Thoracic aorta (tissue), 2 donors: ENCODE results near the gene EIPR1. TPM values are rescaled to one million over a fixed set of nuclear protein-coding genes. Genes with fewer than 3 reads are reported as not detected.

Experiments
- ATAC-seq: fragments of 150-250 bp; one replicate; pipeline ENCODE4 v1.8.0; 2017; ENCODE audit warnings: low read depth; ENCODE audit not compliant: insufficient number of reproducible peaks, low FRiP score
- DNase-seq: peaks from one replicate; pipeline ENCODE4 v3.0.0-alpha.2; 2020; ENCODE audit warnings: low spot score
- H3K27ac ChIP-seq, 2 donors: fragments of 200-600 bp; sonication (generic); 1 replicate in 1 of 2; 2 replicates in 1 of 2; pipeline ENCODE4 v1.5.1; 2016; ENCODE audit warnings: mild to moderate bottlenecking in 2 of 2, moderate library complexity in 2 of 2
- H3K27me3 ChIP-seq: fragments of 200-600 bp; sonication (generic); replicated peaks from 2 replicates; pipeline ENCODE4 v1.6.0; 2016; ENCODE audit warnings: mild to moderate bottlenecking; ENCODE audit not compliant: insufficient read depth
- H3K36me3 ChIP-seq: fragments of 200-600 bp; sonication (generic); one replicate; pipeline ENCODE4 v1.5.1; 2016
- H3K4me1 ChIP-seq, 2 donors: fragments of 200-600 bp; sonication (generic); 1 replicate in 1 of 2; 2 replicates in 1 of 2; pipeline versions ENCODE4 v1.5.1 to v1.6.0; 2016; ENCODE audit warnings: low read depth in 2 of 2, mild to moderate bottlenecking in 1 of 2; ENCODE audit not compliant: control insufficient read depth in 1 of 2
- H3K4me3 ChIP-seq: fragments of 200-600 bp; sonication (generic); 2 replicates; pipeline ENCODE4 v1.5.1; 2016; ENCODE audit warnings: mild to moderate bottlenecking
- H3K9me3 ChIP-seq: fragments of 200-600 bp; sonication (generic); 2 replicates; pipeline ENCODE4 v1.5.1; 2016
- CTCF ChIP-seq: fragments of 200-600 bp; sonication (generic); IDR thresholded peaks from one replicate; pipeline ENCODE4 v1.5.1; 2019; ENCODE audit warnings: antibody characterized with exemption
- total RNA-seq, 2 donors: library from RNA; depleted of rRNA; stranded (reverse); fragments of >200 nt; gene quantifications; one replicate each; pipeline versions ENCODE4 v1.1.0 to v1.2.3, GENCODE V29; 2016

EIPR1 gene
- total RNA-seq, 2 donors from 2014 or later, result 17.9 to 40.6 TPM

DNA sequence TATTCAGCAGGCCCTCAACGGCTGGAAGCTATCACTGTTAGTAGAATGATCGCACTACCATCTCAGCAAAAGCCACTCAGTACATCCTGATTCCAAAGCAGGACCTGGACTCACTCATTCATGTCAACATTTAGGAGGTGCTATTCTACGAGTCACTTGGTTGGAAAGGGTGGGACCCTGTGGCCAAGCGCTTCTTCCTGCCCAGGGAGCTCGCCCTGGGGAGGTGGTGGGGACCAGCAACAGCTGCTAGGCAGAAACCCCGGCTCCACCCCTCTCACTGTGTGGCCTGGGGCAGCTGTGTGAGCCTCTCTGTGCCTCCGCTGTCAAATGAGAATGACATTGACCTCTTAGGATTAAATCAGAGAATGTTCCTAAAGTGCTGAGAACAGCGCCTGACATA lies 231.4 kb downstream of the EIPR1 start:
- H3K27me3 ChIP-seq, result no peaks in the 10 kb centered on the region
- no peak overlapping the region for H3K4me3 ChIP-seq
- DNase-seq (no peak), ATAC-seq (no peak)
- H3K9me3 ChIP-seq, result no peaks in the 10 kb centered on the region
- no peaks in the 10 kb centered on the region for H3K4me1 ChIP-seq
- H3K27ac ChIP-seq, result no peak overlapping the region
- no peak for TF ChIP-seq CTCF
- H3K36me3 ChIP-seq, result no peaks in the 10 kb centered on the region

DNA sequence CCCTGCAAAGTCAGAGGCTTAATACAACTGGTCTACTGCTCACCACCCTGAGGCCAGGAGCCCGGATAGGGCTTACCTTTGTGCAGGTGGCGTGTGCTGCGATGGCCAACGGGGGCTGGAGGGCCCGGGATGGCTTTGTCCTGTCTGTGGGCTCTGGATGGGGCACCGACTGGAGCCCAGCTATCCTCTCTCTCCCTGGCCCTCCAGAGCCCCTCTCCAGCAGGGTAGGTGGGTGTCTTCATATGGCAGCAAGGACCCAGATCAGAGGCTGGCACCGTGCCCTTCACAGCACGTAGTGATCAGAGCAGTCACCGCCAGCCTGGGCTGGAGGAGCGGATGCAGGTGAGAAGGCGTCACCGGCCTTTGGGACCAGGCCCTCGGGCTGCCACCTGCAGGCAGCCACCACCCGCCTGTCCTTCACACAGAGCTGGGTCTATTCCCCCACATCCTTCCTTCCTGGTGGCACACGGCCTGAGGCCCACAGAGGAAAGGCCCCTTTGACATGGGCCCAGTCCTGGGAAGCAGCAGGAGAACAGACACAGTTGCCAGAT lies 232.1 kb downstream of the EIPR1 start:
- Histone ChIP-seq H3K27me3 (no peaks in the 10 kb centered on the region), H3K36me3 (no peaks in the 10 kb centered on the region), H3K9me3 (no peaks in the 10 kb centered on the region), H3K4me1 (no peaks in the 10 kb centered on the region), H3K4me3 (no peak overlapping the region), H3K27ac (no peak overlapping the region)
- ATAC-seq, result no peak
- no peak for TF ChIP-seq CTCF
- no peak for DNase-seq

DNA sequence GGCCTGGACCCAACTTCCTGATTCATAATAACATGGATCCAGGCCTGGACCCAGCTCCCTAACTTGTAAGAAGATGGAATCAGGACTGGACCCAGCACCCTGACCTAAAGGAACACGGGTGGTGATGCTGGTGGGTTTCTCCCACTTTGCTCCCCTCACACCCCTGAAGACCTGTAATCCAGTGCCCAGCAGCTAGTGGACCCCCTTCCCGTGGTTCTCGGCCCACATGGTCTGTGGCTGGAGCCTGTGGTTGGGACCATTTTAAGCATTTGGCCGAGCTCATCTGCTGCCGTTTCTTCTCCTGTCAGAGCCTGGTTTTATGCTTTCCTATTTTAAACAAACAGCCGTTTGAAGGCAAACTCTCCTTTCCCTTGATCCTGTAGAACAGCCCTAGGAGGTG lies 232.8 kb downstream of the EIPR1 start:
- no peaks in the 10 kb centered on the region for H3K4me1 ChIP-seq
- ATAC-seq (no peak), DNase-seq (no peak)
- H3K9me3 ChIP-seq, result no peaks in the 10 kb centered on the region
- no peak overlapping the region for H3K4me3 ChIP-seq
- no peak for TF ChIP-seq CTCF
- no peak overlapping the region for H3K27ac ChIP-seq
- H3K27me3 ChIP-seq, result no peaks in the 10 kb centered on the region
- H3K36me3 ChIP-seq, result no peaks in the 10 kb centered on the region

DNA sequence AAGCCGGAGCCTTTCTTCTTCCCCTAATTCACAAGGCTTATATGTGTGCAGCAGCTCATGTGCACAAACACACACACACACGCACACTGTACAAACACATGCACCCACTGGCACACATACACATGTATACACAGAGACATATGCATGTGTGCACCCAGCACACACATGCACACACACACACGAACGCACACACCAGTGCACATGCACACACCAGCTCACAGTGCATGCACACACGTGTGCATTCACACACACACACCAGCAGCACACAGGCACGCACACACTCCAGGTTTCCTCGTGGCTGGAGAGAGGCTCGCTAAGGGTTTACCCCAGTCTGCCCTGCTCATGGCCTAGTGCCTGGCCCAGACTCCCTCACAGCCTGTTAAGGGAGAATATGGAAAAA lies 234.0 kb downstream of the EIPR1 start:
- DNase-seq, result no peak
- no peak for TF ChIP-seq CTCF

GRCh38 chr2:3142961-3143571 lies 234.6 kb downstream of the EIPR1 start:
- DNase-seq, result no peak
- no peaks in the 10 kb centered on the region for H3K36me3 ChIP-seq
- H3K27me3 ChIP-seq, result no peaks in the 10 kb centered on the region
- H3K4me1 ChIP-seq, result no peaks in the 10 kb centered on the region
- ATAC-seq, result no peak
- H3K9me3 ChIP-seq, result no peaks in the 10 kb centered on the region
- no peak overlapping the region for H3K27ac ChIP-seq
- H3K4me3 ChIP-seq, result no peak overlapping the region
- no peak for TF ChIP-seq CTCF

More for the DNA sequence above, 234.0 kb downstream of the EIPR1 start:
- no peak overlapping the region for H3K27ac ChIP-seq
- no peak overlapping the region for H3K4me3 ChIP-seq
- ATAC-seq, result no peak
- H3K9me3 ChIP-seq, result no peaks in the 10 kb centered on the region
- H3K4me1 ChIP-seq, result no peaks in the 10 kb centered on the region
- H3K27me3 ChIP-seq, result no peaks in the 10 kb centered on the region
- no peaks in the 10 kb centered on the region for H3K36me3 ChIP-seq
